Keratinocyte (primary cell): ENCODE measurements around the gene KLRC1. TPM values are rescaled to one million over a fixed set of nuclear protein-coding genes. Genes with fewer than 3 reads are reported as not detected.
"Not testable (repeated sequence)": the region's sequence is repeated elsewhere in the genome, so short reads cannot be mapped to it uniquely, and the experiment has no call there.

Experiments used
- DNase-seq: peaks from one replicate; pipeline ENCODE4 v3.0.0-alpha.2; 2011; ENCODE audit warnings: low read depth, missing footprints, low spot score
- FAIRE-seq: peaks from 2 replicates; lab custom pipeline; 2011; peaks lifted over from hg19 to GRCh38; lab: Jason Lieb, UNC
- H2AFZ ChIP-seq: 2 replicates; pipeline ENCODE4 v1.6.0; 2012; ENCODE audit warnings: low read length, control low read depth, inconsistent platforms; ENCODE audit not compliant: control insufficient read depth
- H3K27ac ChIP-seq: 2 replicates; pipeline ENCODE4 v1.5.1; 2011; ENCODE audit warnings: low read length; ENCODE audit not compliant: control insufficient read depth, insufficient read depth
- H3K27me3 ChIP-seq: 3 replicates; pipeline ENCODE4 v1.6.0; 2011; ENCODE audit warnings: low read length; ENCODE audit not compliant: control insufficient read depth, insufficient read depth; ENCODE audit errors: extremely low read depth
- H3K36me3 ChIP-seq, 2 experiments: 2 replicates in 1 of 2; 3 replicates in 1 of 2; pipeline ENCODE4 v1.5.1; 2011; ENCODE audit warnings: low read length in 2 of 2, mild to moderate bottlenecking in 1 of 2; ENCODE audit not compliant: control insufficient read depth in 2 of 2, insufficient read depth in 2 of 2; ENCODE audit errors: extremely low read depth in 1 of 2
- H3K4me1 ChIP-seq: 3 replicates; pipeline ENCODE4 v1.5.1; 2011; ENCODE audit warnings: low read length; ENCODE audit not compliant: control insufficient read depth, insufficient read depth; ENCODE audit errors: extremely low read depth
- H3K4me2 ChIP-seq: 3 replicates; pipeline ENCODE4 v1.6.0; 2011; ENCODE audit warnings: low read depth, low read length; ENCODE audit not compliant: control insufficient read depth, insufficient read depth; ENCODE audit errors: extremely low read depth
- H3K4me3 ChIP-seq, 3 experiments: fragments of 200-600 bp in 1 of 3; sonication (generic) in 1 of 3; 2 replicates in 2 of 3; 3 replicates in 1 of 3; pipeline ENCODE4 v1.5.1; 2011 to 2016; ENCODE audit warnings: low read length in 3 of 3, mild to moderate bottlenecking in 3 of 3, control low read depth in 2 of 3, inconsistent platforms in 1 of 3, low read depth in 1 of 3, mixed read lengths in 1 of 3, mixed run types in 1 of 3, moderate library complexity in 1 of 3; ENCODE audit not compliant: control insufficient read depth in 2 of 3, insufficient read depth in 2 of 3; ENCODE audit errors: extremely low read depth in 1 of 3
- H3K79me2 ChIP-seq: 2 replicates; pipeline ENCODE4 v1.6.0; 2012; ENCODE audit warnings: low read length; ENCODE audit not compliant: control insufficient read depth, insufficient read depth
- H3K9ac ChIP-seq: 3 replicates; pipeline ENCODE4 v1.6.0; 2011; ENCODE audit warnings: low read length; ENCODE audit not compliant: control insufficient read depth, insufficient read depth; ENCODE audit errors: extremely low read depth
- H3K9me1 ChIP-seq: 3 replicates; pipeline ENCODE4 v1.6.0; 2011; ENCODE audit warnings: low read length; ENCODE audit not compliant: control insufficient read depth, insufficient read depth; ENCODE audit errors: extremely low read depth
- H3K9me3 ChIP-seq: 2 replicates; pipeline ENCODE4 v1.5.1; 2012; ENCODE audit warnings: low read depth, low read length; ENCODE audit not compliant: control insufficient read depth
- H4K20me1 ChIP-seq: 3 replicates; pipeline ENCODE4 v1.6.0; 2011; ENCODE audit warnings: low read length; ENCODE audit not compliant: control insufficient read depth, insufficient read depth; ENCODE audit errors: extremely low read depth
- EZH2 ChIP-seq: IDR thresholded peaks from one replicate; pipeline ENCODE4 v1.6.1; 2012; ENCODE audit warnings: inconsistent platforms, mild to moderate bottlenecking, low read length, moderate library complexity
- dilution Hi-C: fragments of 300-500 bp; cut with MboI; formaldehyde crosslinking; loops from one replicate; pipeline ENCODE4 v1.7.0; 2020; ENCODE audit warnings: low sequenced_read_pairs; ENCODE audit not compliant: extremely low pct_ligation_motif_present
- polyA plus RNA-seq, 5 experiments: library from polyadenylated mRNA; depleted of rRNA in 3 of 5; stranded (reverse) in 3 of 5; stranded (forward) in 1 of 5; unstranded in 1 of 5; fragments of >200 nt; gene quantifications; 1 replicate in 1 of 5; 2 replicates in 3 of 5; 3 replicates in 1 of 5; pipeline versions ENCODE4 v1.2.1 to v1.2.3, GENCODE V29; 2011 to 2012; ENCODE audit warnings: missing spikeins in 2 of 5, low read depth in 1 of 5, low replicate concordance in 1 of 5
- TF ChIP-seq, protein P1 (sequence below), 3 experiments: IDR thresholded peaks in 1 of 3; conservative IDR thresholded peaks in 1 of 3; optimal IDR thresholded peaks in 1 of 3; 2 replicates in 2 of 3; 3 replicates in 1 of 3; pipeline versions ENCODE3 to v1.5.1; 2011; ENCODE audit warnings: low read length in 3 of 3, mild to moderate bottlenecking in 3 of 3, moderate library complexity in 2 of 3, control low read depth in 1 of 3, inconsistent platforms in 1 of 3; ENCODE audit not compliant: insufficient read depth in 2 of 3; ENCODE audit errors: extremely low read depth in 1 of 3

KLRC1 gene
- polyA plus RNA-seq, 1 donor (not counting 4 experiments of a cell fraction or from before 2014, with no cell fraction given), result 0.07 TPM

DNA sequence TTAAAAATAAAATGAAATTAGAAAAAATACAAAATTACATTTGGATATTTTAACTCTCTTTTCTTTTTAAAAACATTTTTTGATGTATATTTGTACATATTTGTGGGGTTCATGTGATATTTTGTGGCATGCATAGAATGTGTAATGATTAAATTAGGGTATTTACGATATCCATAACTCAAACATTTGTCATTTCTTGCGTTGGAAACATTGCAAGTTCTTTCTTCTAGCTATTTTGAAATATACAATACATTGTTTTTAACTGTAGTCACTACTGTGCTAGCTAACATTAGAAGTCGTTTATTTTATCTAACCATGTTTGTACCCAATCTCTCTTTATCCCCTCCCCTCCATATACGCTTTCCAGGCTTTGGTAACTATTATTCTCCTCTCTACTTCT, 38.6 kb upstream of the KLRC1 start:
- Histone ChIP-seq H3K27ac (no peak overlapping the region), H3K4me3 (no peak overlapping the region), H3K9me3 (no peaks in the 10 kb centered on the region), H3K9me1 (no peaks in the 10 kb centered on the region), H3K9ac (no peak overlapping the region), H3K27me3 (no peaks in the 10 kb centered on the region), H2AFZ (no peak overlapping the region), H3K4me2 (no peak overlapping the region), H3K4me1 (no peaks in the 10 kb centered on the region), H3K36me3 (no peaks in the 10 kb centered on the region), H3K79me2 (no peaks in the 10 kb centered on the region), H4K20me1 (no peaks in the 10 kb centered on the region)
- no peak for TF ChIP-seq EZH2
- TF ChIP-seq, protein P1, sequence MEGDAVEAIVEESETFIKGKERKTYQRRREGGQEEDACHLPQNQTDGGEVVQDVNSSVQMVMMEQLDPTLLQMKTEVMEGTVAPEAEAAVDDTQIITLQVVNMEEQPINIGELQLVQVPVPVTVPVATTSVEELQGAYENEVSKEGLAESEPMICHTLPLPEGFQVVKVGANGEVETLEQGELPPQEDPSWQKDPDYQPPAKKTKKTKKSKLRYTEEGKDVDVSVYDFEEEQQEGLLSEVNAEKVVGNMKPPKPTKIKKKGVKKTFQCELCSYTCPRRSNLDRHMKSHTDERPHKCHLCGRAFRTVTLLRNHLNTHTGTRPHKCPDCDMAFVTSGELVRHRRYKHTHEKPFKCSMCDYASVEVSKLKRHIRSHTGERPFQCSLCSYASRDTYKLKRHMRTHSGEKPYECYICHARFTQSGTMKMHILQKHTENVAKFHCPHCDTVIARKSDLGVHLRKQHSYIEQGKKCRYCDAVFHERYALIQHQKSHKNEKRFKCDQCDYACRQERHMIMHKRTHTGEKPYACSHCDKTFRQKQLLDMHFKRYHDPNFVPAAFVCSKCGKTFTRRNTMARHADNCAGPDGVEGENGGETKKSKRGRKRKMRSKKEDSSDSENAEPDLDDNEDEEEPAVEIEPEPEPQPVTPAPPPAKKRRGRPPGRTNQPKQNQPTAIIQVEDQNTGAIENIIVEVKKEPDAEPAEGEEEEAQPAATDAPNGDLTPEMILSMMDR (optimal IDR thresholded peaks at IDR 0.05 in 1 of 3, IDR thresholded peaks at IDR 0.05 in 1 of 3, conservative IDR thresholded peaks at IDR 0.05 in 1 of 3; ENCODE audit: extremely low read depth in 1 of 3, insufficient read depth in 2 of 3, low read length in 3 of 3), result no peak
- FAIRE-seq (no peak), DNase-seq (no peak)
- dilution Hi-C loops, result no loop called here

DNA sequence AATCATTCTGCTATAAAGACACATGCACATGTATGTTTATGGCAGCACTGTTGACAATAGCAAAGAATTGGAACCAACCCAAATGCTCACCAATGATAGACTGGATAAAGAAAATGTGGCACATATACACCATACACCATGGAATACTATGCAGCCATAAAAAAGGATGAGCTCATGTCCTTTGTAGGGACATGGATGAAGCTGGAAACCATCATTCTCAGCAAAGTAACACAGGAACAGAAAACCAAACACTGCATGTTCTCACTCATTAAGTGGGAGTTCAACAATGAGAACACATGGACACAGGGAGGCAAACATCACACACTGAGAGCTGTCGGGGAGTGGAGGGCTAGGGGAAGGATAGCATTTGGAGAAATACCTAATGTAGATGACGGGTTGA, 34.2 kb upstream of the KLRC1 start:
- H3K27ac ChIP-seq, FAIRE-seq, H2AFZ ChIP-seq, H4K20me1 ChIP-seq, H3K9me1 ChIP-seq, H3K9me3 ChIP-seq, dilution Hi-C loops, H3K4me2 ChIP-seq, H3K4me3 ChIP-seq, DNase-seq, H3K79me2 ChIP-seq, H3K9ac ChIP-seq, H3K4me1 ChIP-seq, H3K36me3 ChIP-seq, H3K27me3 ChIP-seq: not testable (repeated sequence)

DNA sequence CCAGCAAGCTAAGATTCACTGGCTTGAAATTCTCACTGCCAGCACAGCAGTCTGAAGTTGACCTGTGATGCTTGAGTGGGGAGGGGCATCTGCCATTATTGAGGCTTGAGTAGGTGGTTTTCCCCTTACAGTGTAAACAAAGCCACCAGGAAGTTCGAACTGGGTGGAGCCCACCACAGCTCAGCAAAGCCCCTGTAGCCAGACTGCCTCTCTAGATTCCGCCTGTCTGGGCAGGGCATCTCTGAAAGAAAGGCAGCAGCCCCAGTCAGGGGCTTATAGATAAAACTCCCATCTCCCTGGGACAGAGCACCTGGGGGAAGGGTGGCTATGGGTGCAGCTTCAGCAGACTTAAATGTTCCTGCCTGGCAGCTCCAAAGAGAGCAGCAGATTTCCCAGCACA, 28.7 kb upstream of the KLRC1 start:
- H4K20me1 ChIP-seq, H3K27ac ChIP-seq, H3K9me1 ChIP-seq, FAIRE-seq, H3K4me2 ChIP-seq, DNase-seq, H3K36me3 ChIP-seq, H3K27me3 ChIP-seq, H3K79me2 ChIP-seq, dilution Hi-C loops, H3K4me3 ChIP-seq, H3K9ac ChIP-seq, H3K4me1 ChIP-seq, H2AFZ ChIP-seq, H3K9me3 ChIP-seq: not testable (repeated sequence)

DNA sequence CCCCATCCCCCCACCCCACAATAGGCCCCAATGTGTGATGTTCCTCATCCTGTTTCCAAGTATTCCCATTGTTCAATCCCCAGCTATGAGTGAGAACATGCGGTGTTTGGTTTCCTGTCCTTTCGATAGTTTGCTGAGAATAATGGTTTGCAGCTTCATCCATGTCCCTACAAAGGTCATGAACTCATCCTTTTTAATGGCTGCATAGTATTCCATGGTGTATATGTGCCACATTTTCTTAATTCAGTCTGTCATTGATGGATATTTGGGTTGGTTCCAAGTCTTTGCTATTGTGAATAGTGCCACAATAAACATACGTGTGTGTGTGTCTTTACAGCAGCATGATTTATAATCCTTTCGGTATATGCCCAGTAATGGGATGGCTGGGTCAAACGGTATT, 19.6 kb upstream of the KLRC1 start:
- H3K9ac ChIP-seq, H4K20me1 ChIP-seq, H3K4me3 ChIP-seq, FAIRE-seq, H3K36me3 ChIP-seq, H3K4me2 ChIP-seq, H3K9me3 ChIP-seq, H3K27me3 ChIP-seq, H2AFZ ChIP-seq, dilution Hi-C loops, H3K9me1 ChIP-seq, H3K79me2 ChIP-seq, H3K27ac ChIP-seq, H3K4me1 ChIP-seq, DNase-seq: not testable (repeated sequence)
